ENCODE results near the gene GALNT14.

GRCh38 chr2:31136732-31137131, 1.5 kb downstream of the GALNT14 start:
- TF ChIP-seq CTCF (IDR thresholded peaks at IDR 0.05 in 2 of 3, conservative IDR thresholded peaks at IDR 0.05 in 1 of 3; ENCODE audit: control insufficient read depth in 2 of 3, extremely low read depth in 1 of 3, insufficient read depth in 1 of 3, low read depth in 3 of 3, low read length in 3 of 3), result no peak
- TF ChIP-seq RCOR1 (conservative IDR thresholded peaks at IDR 0.05; ENCODE audit: low read depth, low read length), result no peak
- TF ChIP-seq HCFC1 (IDR thresholded peaks at IDR 0.05; ENCODE audit: low read length), result no peak
- TF ChIP-seq POLR2A (IDR thresholded peaks at IDR 0.05; ENCODE audit: low read depth, low read length), result no peak
- TF ChIP-seq TAF1 (IDR thresholded peaks at IDR 0.05; ENCODE audit: borderline replicate concordance, low read depth, low read length), result no peak
- TF ChIP-seq POLR2AphosphoS5 (IDR thresholded peaks at IDR 0.05; ENCODE audit: low read length), result no peak
- TF ChIP-seq SRF (IDR thresholded peaks at IDR 0.05; ENCODE audit: low read depth in 2 of 2, low read length in 2 of 2), result no peak
